Mucosa of descending colon (tissue), 3 donors: Measurements from ENCODE around the gene NPTX1. TPM values are rescaled to one million over a fixed set of nuclear protein-coding genes. Genes with fewer than 3 reads are reported as not detected.

Source experiments
- ATAC-seq: fragments of 200-7000 bp; cut with Tn5 transposase; one replicate; pipeline ENCODE4 v1.9.1; 2020; ENCODE audit warnings: mild to moderate bottlenecking, moderate library complexity
- DNase-seq, 3 donors: peaks; one replicate each; pipeline ENCODE4 v3.0.0-alpha.2; 2020
- H3K36me3 ChIP-seq: fragments of 200-600 bp; one replicate; pipeline ENCODE4 v1.8.0; 2021; ENCODE audit warnings: low read depth, mild to moderate bottlenecking
- H3K4me1 ChIP-seq: fragments of 200-600 bp; one replicate; pipeline ENCODE4 v1.8.0; 2021; ENCODE audit warnings: low read depth, mild to moderate bottlenecking
- H3K4me3 ChIP-seq: fragments of 200-600 bp; one replicate; pipeline ENCODE4 v1.8.0; 2021; ENCODE audit warnings: mild to moderate bottlenecking
- H3K9me3 ChIP-seq: fragments of 200-600 bp; one replicate; pipeline ENCODE4 v1.8.0; 2021; ENCODE audit warnings: mild to moderate bottlenecking
- intact Hi-C, 2 donors: fragments of 100-400 bp; cut with DNase I in 1 of 2; cut with micrococcal nuclease in 1 of 2; formaldehyde crosslinking; loops; one replicate each; pipeline versions ENCODE4 v1.11.0 to v1.11.1; 2022; cut with DNase I, micrococcal nuclease
- total RNA-seq, 3 donors: library from RNA; stranded (reverse); fragmentation: NEBNext Ultra II Directional in 2 of 3; extraction: Animal tissue kit (Norgen Biotek cat#: 25700) in 2 of 3; gene quantifications; one replicate each; pipeline versions ENCODE4 v1.2.1 to v1.2.4, GENCODE V29; 2021 to 2023
- TF ChIP-seq, protein P1 (sequence below): fragments of 200-600 bp; IDR thresholded peaks from one replicate; pipeline ENCODE4 v1.8.0; 2022; ENCODE audit warnings: antibody characterized with exemption, mild to moderate bottlenecking
- donor health status: DM: no; HTN: no; CAD: no; lungs with moderate emphysema.
- donor health status: DM: no; HTN: no; CAD: no.
- donor health status: DM: no; HTN: yes; CAD: no.

Gene NPTX1
- total RNA-seq, 3 donors from 2014 or later: 0.51 to 95.0 (median 2.0) TPM

DNA sequence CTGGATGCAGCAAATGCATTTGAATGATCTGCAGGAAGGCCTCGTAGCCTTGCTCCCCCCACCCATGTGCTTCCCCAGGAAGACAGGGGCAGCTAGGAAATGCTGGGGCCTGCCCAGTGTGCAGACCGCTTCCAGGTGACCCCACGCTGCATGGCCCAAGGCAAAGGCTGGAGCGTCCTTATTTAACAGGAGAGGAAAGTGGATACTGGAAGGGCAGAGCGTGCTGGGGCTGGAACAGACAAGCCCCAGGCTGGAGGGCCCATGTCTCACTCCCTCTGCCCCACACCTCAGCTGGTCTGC lies 26.1 kb upstream of the NPTX1 start:
- Histone ChIP-seq H3K36me3 (no peaks in the 10 kb centered on the region), H3K9me3 (no peaks in the 10 kb centered on the region), H3K4me3 (no peak overlapping the region), H3K4me1 (no peaks in the 10 kb centered on the region)
- intact Hi-C loops: no loop called here
- TF ChIP-seq, protein P1, sequence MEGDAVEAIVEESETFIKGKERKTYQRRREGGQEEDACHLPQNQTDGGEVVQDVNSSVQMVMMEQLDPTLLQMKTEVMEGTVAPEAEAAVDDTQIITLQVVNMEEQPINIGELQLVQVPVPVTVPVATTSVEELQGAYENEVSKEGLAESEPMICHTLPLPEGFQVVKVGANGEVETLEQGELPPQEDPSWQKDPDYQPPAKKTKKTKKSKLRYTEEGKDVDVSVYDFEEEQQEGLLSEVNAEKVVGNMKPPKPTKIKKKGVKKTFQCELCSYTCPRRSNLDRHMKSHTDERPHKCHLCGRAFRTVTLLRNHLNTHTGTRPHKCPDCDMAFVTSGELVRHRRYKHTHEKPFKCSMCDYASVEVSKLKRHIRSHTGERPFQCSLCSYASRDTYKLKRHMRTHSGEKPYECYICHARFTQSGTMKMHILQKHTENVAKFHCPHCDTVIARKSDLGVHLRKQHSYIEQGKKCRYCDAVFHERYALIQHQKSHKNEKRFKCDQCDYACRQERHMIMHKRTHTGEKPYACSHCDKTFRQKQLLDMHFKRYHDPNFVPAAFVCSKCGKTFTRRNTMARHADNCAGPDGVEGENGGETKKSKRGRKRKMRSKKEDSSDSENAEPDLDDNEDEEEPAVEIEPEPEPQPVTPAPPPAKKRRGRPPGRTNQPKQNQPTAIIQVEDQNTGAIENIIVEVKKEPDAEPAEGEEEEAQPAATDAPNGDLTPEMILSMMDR: no peak
- no peak for DNase-seq
- no peak for ATAC-seq

DNA sequence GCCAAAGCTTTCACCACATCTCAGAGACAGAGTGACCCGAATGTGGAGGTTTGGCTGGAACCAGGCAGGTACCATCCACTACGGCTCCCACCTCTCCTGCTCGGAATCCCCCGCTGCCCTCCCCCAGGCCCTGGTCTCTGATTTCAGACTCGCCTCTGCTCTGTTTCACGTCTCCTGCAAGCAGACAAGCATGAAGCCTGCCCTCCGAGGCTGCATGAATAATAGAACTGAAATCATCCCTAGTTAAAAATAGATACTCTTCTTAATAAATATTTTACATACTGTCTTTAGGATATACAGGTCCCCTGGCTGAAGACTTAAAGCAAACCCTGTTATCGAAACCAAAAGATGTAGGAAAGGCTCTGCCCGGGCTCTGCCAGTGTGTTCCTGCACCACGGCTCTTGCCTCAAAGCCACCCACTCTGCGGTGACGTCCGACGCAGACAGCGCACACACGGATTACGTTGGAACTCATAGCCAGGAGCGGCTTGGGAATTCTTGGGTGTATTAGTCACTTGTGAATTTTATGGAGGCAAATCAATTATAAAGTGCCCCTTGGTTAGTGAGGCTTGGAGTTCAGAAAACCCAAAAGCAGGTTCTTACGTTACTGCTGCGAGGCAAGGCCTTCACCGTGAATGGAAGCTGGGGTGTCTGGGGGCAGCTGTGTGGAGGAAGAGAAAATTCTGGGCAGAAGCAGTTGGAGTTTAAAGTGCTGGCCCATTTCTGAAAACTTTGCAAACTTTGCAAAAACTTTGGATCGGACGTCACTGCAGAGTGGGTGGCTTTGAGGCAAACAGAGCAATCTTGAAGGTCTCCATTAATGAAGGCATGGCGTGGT lies 25.6 kb upstream of the NPTX1 start:
- H3K36me3 ChIP-seq: no peaks in the 10 kb centered on the region
- no peak for ATAC-seq

DNA sequence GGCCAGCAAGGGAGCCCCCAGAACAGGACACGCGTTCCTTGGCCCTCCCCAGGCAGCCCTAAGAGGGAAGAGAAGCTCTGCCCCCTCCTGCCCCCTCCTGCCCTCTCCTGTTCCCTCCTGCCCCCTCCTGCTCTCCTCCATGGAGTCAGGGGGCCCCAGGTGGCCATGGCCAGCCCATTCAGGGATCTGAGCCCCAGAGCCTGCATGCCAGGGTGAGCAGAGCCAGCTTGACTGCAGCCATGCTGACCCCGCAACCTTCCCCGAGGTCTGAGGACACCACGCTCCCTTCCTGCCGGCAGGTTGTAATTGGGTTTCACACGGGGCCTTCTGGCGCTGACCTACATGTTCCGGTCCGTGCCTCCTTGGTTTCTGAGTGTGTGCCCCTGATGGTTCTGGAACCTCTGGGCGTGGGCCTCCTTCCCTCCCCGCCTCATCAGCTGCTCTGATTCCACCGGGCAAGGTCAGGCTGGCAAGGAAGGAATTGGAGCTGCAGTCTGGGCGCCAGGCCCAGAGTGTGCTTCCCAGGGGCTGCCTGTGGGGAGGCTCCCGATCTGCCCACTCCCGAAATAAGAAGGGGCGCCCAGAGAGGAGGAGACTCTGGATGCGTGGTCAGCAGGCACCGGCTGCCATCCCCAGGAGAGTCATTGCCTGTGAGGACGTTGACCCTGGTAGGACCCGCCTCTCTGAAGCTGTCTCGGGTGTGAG lies 23.7 kb upstream of the NPTX1 start:
- Histone ChIP-seq H3K4me1 (no peaks in the 10 kb centered on the region), H3K4me3 (no peak overlapping the region), H3K9me3 (no peaks in the 10 kb centered on the region), H3K36me3 (no peaks in the 10 kb centered on the region)
- intact Hi-C loops: no loop called here
- TF ChIP-seq, protein P1: no peak
- DNase-seq (no peak), ATAC-seq (no peak)

More for the DNA sequence above, 25.6 kb upstream of the NPTX1 start:
- TF ChIP-seq, protein P1: no peak
- no peak overlapping the region for H3K4me3 ChIP-seq
- no peaks in the 10 kb centered on the region for H3K9me3 ChIP-seq
- no peaks in the 10 kb centered on the region for H3K4me1 ChIP-seq
- DNase-seq: no peak
- intact Hi-C loops: no loop called here

DNA sequence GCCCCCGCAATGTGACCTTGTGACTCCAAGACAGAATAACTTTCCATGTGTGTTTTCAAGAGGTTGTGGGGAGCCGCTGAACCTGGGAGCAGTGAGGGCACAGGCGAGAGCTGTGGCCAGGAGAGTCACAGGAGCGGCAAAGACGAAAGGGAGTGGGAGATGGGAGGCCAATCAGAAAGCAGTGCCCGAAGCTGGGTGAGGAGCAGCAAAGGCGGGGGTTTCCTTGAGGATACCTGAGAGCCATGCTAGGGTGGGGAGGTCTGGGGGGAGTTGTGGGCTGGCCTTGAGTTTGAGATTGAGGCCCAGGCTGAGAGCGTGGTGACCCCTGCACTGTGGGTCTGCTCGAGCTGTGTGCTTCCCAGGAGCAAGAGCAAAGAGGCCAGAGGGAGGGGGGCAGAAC lies 23.2 kb upstream of the NPTX1 start:
- Histone ChIP-seq H3K36me3 (no peaks in the 10 kb centered on the region), H3K4me1 (no peaks in the 10 kb centered on the region), H3K9me3 (no peaks in the 10 kb centered on the region), H3K4me3 (no peak overlapping the region)
- DNase-seq (no peak), ATAC-seq (no peak)
- intact Hi-C loops: no loop called here
- TF ChIP-seq, protein P1: no peak

DNA sequence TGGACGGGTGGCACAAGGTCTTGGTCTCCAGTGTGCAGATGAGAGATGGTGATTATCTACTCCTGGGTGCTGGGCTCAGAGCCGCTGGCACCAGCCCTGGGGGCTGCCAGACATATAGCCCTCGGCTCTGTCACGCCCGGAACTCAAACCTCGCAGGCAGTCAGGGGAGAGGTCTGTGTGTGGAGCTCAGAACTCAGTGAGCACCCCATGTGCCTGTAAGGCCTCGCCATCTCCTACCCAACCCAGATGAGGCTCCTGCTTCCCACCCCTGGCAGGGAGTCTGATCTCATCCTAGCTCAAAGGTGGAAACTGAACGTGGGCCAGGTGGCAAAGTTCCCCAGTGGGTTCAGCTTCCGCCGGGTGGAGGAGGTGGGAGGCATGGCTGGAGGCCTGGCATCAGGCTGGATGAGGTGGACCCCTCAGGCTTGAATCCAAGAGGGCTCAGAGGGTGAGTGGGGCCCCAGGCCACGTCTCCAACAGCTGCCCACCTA lies 22.6 kb upstream of the NPTX1 start:
- ATAC-seq: no peak
- intact Hi-C loops: no loop called here

More for the DNA sequence above, 22.6 kb upstream of the NPTX1 start:
- no peaks in the 10 kb centered on the region for H3K36me3 ChIP-seq
- TF ChIP-seq, protein P1: no peak
- H3K4me1 ChIP-seq: no peaks in the 10 kb centered on the region
- no peaks in the 10 kb centered on the region for H3K9me3 ChIP-seq
- DNase-seq: no peak
- no peak overlapping the region for H3K4me3 ChIP-seq
